H1 (cell line): Measurements from ENCODE around the gene UBAP1L. TPM values are rescaled to one million over a fixed set of nuclear protein-coding genes. Genes with fewer than 3 reads are reported as not detected.

Source experiments
- HDAC6 ChIP-seq: IDR thresholded peaks from one replicate; pipeline ENCODE4 v1.7.1; 2012; ENCODE audit warnings: low read depth, mild to moderate bottlenecking, inconsistent platforms, low read length, moderate library complexity
- PHF8 ChIP-seq: fragments of 200-600 bp; sonication (generic); conservative IDR thresholded peaks from 2 replicates; pipeline ENCODE4 v1.7.1; 2012; ENCODE audit warnings: low read depth, mild to moderate bottlenecking, inconsistent platforms, low read length, moderate library complexity
- SP1 ChIP-seq: IDR thresholded peaks from 2 replicates; pipeline ENCODE4 v1.6.1; 2011; ENCODE audit warnings: low read depth, low read length
- polyA plus RNA-seq, 7 experiments: library from polyadenylated mRNA; depleted of rRNA in 3 of 7; stranded (reverse) in 5 of 7; unstranded in 2 of 7; fragments of >200 nt in 5 of 7; fragments of 200-250 nt in 2 of 7; gene quantifications; 1 replicate in 5 of 7; 2 replicates in 1 of 7; 4 replicates in 1 of 7; pipeline versions ENCODE4 v1.2.1 to v1.2.3, GENCODE V29; 2011 to 2013; ENCODE audit warnings: missing spikeins in 2 of 7, mixed read lengths in 2 of 7
- total RNA-seq: library from RNA; stranded (reverse); fragmentation: NEBNext Ultra II Directional; extraction: Animal tissue kit (Norgen Biotek cat#: 25700); gene quantifications from 2 replicates; pipeline ENCODE4 v1.2.1, GENCODE V29; 2021

The UBAP1L gene
- total and polyA plus RNA-seq, 2 of the 8 experiments (the other 6 are each of a cell fraction or from before 2014, with no cell fraction given): 0.67 to 1.7 TPM

- TF ChIP-seq PHF8: no peak
- no peak for TF ChIP-seq SP1
- TF ChIP-seq HDAC6: no peak
These were observed at the start of gene UBAP1L (continued) for GRCh38 chr15:65115086-65115485.
